Measurements from ENCODE around the gene NBEA. TPM values are rescaled to one million over a fixed set of nuclear protein-coding genes. Genes with fewer than 3 reads are reported as not detected.

The NBEA gene
- total RNA-seq, 1 donor from 2014 or later: 23.5 TPM

DNA sequence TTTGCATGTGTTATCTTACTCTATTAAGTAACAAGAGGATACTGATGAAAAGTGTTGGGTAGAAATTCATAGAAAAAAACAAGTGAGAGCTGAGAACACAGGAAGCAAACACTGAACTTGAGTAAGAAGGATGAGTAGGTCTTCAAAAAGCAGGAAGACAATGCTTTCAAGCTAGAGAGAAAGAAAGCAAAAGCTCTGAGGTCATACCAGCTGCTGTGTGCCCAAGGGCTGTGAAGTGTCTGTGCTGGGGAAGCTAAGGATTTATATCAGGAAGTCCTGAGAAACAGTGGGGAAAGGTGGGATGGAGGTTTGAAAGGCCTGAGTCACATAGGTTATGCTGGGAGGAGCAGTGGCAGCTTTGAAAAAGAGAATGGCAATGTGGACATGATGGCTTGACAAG lies 679.9 kb downstream of the NBEA start:
- no peaks in the 10 kb centered on the region for H3K27me3 ChIP-seq (ENCODE audit: control insufficient read depth in 3 of 3, insufficient read depth in 3 of 3, low read length in 3 of 3)
- H3K9me3 ChIP-seq (ENCODE audit: control insufficient read depth in 3 of 3, low read length in 3 of 3): no peaks in the 10 kb centered on the region
- H3K36me3 ChIP-seq (ENCODE audit: control insufficient read depth in 3 of 3, insufficient read depth in 3 of 3, low read length in 3 of 3): no peaks in the 10 kb centered on the region
- no peak overlapping the region for H3K9ac ChIP-seq (ENCODE audit: low read depth in 1 of 3, low read length in 3 of 3)
- no peak overlapping the region for H3K4me3 ChIP-seq (ENCODE audit: low read length in 3 of 3)
- no peaks in the 10 kb centered on the region for H3K4me1 ChIP-seq (ENCODE audit: control insufficient read depth in 3 of 3, insufficient read depth in 3 of 3, low read length in 3 of 3)
- no peak overlapping the region for H3K27ac ChIP-seq (ENCODE audit: low read depth, low read length)

DNA sequence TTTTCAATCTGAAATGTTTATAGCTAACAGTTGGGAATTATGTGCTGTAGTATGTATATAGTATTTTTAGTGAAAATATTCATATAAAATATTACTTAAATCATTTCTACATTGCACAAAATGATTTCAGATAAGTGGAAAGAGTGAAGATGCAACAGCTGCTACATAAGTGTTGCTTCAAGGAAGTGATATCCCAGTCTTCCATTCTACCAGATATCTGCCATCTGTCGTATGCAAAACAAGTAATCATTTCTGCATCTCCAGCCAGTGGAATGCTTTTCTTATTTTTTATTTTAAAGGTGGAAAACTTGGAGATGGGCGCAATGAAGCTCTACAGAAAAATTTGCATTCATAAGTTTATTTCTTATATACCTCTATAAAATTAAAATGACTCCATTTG lies 687.0 kb downstream of the NBEA start:
- Histone ChIP-seq H3K9ac (ENCODE audit: low read depth in 1 of 3, low read length in 3 of 3) (no peak overlapping the region), H3K27ac (ENCODE audit: low read depth, low read length) (no peak overlapping the region), H3K27me3 (ENCODE audit: control insufficient read depth in 3 of 3, insufficient read depth in 3 of 3, low read length in 3 of 3) (no peaks in the 10 kb centered on the region), H3K4me1 (ENCODE audit: control insufficient read depth in 3 of 3, insufficient read depth in 3 of 3, low read length in 3 of 3) (no peaks in the 10 kb centered on the region), H3K4me3 (ENCODE audit: low read length in 3 of 3) (no peak overlapping the region), H3K9me3 (ENCODE audit: control insufficient read depth in 3 of 3, low read length in 3 of 3) (no peaks in the 10 kb centered on the region), H3K36me3 (ENCODE audit: control insufficient read depth in 3 of 3, insufficient read depth in 3 of 3, low read length in 3 of 3) (no peaks in the 10 kb centered on the region)

DNA sequence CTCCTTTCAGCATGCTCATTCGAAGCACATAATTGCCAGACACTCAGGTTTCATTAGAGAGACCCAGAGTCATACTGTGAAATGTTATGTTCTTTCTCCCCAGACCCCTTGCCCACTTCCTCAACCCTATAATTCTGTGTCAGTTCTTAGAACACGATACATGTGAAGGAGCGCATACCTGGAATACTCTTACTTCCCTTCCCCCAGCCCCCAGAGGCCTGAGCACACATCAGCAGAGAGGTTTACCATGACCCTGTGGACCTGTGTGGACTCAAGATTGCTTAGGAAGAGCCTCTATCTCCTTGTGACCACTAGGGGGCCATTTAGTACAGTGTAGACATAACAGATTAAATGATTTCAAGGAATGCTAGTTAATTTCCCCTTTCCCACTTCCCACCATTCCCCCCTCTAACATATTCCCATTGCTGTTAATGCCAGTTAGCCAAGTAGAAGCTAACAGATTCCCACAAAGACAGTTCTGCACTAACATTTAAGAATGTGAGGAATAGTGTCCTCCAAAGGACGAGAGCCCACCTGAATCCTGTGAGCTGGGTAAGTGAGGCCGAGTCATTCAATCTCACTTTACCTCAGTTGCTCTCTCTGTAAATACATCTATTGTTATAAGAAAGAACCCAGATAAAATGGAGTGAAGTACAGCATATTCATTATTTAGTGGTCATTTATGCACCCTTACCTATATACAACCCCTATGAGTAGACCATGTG lies 688.6 kb downstream of the NBEA start:
- Histone ChIP-seq H3K9me3 (ENCODE audit: control insufficient read depth in 3 of 3, low read length in 3 of 3) (no peaks in the 10 kb centered on the region), H3K9ac (ENCODE audit: low read depth in 1 of 3, low read length in 3 of 3) (no peak overlapping the region), H3K27me3 (ENCODE audit: control insufficient read depth in 3 of 3, insufficient read depth in 3 of 3, low read length in 3 of 3) (no peaks in the 10 kb centered on the region), H3K27ac (ENCODE audit: low read depth, low read length) (no peak overlapping the region), H3K4me1 (ENCODE audit: control insufficient read depth in 3 of 3, insufficient read depth in 3 of 3, low read length in 3 of 3) (no peaks in the 10 kb centered on the region), H3K4me3 (ENCODE audit: low read length in 3 of 3) (no peak overlapping the region), H3K36me3 (ENCODE audit: control insufficient read depth in 3 of 3, insufficient read depth in 3 of 3, low read length in 3 of 3) (no peaks in the 10 kb centered on the region)

DNA sequence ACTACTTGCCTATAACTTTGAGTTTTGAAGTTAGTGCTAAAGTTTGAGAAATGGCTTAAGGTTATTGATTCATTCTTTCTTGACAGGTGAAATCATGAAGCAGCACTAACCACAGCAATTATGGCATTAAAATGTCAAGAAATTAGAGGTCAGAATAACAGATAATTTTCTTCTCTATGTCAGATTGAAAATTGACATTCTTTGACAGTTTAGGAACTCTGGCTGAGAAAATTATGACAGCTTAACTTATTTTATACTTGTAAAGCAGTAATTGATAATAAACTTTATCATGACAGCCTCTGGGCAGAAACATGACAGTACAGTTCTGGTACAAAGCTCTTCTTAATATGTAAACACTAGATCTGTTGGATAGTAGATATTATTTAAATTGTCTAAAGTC lies 689.6 kb downstream of the NBEA start:
- Histone ChIP-seq H3K9me3 (ENCODE audit: control insufficient read depth in 3 of 3, low read length in 3 of 3) (no peaks in the 10 kb centered on the region), H3K4me1 (ENCODE audit: control insufficient read depth in 3 of 3, insufficient read depth in 3 of 3, low read length in 3 of 3) (no peaks in the 10 kb centered on the region), H3K9ac (ENCODE audit: low read depth in 1 of 3, low read length in 3 of 3) (no peak overlapping the region), H3K27ac (ENCODE audit: low read depth, low read length) (no peak overlapping the region), H3K36me3 (ENCODE audit: control insufficient read depth in 3 of 3, insufficient read depth in 3 of 3, low read length in 3 of 3) (no peaks in the 10 kb centered on the region), H3K4me3 (ENCODE audit: low read length in 3 of 3) (no peak overlapping the region), H3K27me3 (ENCODE audit: control insufficient read depth in 3 of 3, insufficient read depth in 3 of 3, low read length in 3 of 3) (no peaks in the 10 kb centered on the region)

GRCh38 chr13:35643625-35644024 lies 701.6 kb downstream of the NBEA start:
- H3K27ac ChIP-seq (ENCODE audit: low read depth, low read length): no peak overlapping the region
- no peaks in the 10 kb centered on the region for H3K4me1 ChIP-seq (ENCODE audit: control insufficient read depth in 3 of 3, insufficient read depth in 3 of 3, low read length in 3 of 3)
- no peak overlapping the region for H3K9ac ChIP-seq (ENCODE audit: low read depth in 1 of 3, low read length in 3 of 3)
- no peaks in the 10 kb centered on the region for H3K36me3 ChIP-seq (ENCODE audit: control insufficient read depth in 3 of 3, insufficient read depth in 3 of 3, low read length in 3 of 3)
- no peak overlapping the region for H3K4me3 ChIP-seq (ENCODE audit: low read length in 3 of 3)
- no peaks in the 10 kb centered on the region for H3K27me3 ChIP-seq (ENCODE audit: control insufficient read depth in 3 of 3, insufficient read depth in 3 of 3, low read length in 3 of 3)
- H3K9me3 ChIP-seq (ENCODE audit: control insufficient read depth in 3 of 3, low read length in 3 of 3): no peaks in the 10 kb centered on the region

DNA sequence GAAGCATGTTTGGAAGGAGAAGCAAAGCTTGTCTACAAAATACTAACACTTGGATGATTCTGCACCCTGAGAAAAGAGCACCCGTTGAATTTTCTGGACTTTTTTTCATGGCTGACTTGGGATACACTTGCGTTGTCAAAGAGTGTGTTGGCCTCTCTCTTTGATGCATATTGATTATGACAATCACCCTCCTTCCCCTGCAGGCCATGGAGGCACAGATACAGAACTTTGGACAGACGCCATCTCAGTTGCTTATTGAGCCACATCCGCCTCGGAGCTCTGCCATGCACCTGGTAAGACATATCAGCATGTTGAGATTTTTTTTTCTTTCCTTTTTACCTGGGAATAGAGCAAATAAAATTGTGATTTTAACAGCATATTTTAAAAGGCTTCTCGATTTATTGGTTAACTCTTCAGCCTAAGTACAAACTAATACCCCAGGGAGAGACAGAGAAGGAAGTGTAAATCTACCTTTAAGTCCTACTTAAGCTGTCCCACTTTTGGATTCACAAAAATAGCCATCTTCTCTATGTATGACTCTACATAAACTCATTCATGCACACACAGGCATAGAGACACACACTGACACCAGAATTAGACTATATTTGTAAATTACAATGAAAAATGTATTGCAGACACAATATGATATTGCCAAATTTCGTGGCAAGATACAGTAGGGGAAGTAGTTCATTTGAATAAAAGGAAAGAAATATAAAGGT lies 704.1 kb downstream of the NBEA start:
- no peak overlapping the region for H3K9ac ChIP-seq (ENCODE audit: low read depth in 1 of 3, low read length in 3 of 3)
- H3K4me1 ChIP-seq (ENCODE audit: control insufficient read depth in 3 of 3, insufficient read depth in 3 of 3, low read length in 3 of 3): no peaks in the 10 kb centered on the region
- H3K27ac ChIP-seq (ENCODE audit: low read depth, low read length): no peak overlapping the region

GRCh38 chr13:35648201-35648600 lies 706.1 kb downstream of the NBEA start:
- Histone ChIP-seq H3K27ac (ENCODE audit: low read depth, low read length) (no peak overlapping the region), H3K36me3 (ENCODE audit: control insufficient read depth in 3 of 3, insufficient read depth in 3 of 3, low read length in 3 of 3) (peaks cover 0 to 3% (median 0%) of the 10 kb centered on the region in 3 donors), H3K9me3 (ENCODE audit: control insufficient read depth in 3 of 3, low read length in 3 of 3) (no peaks in the 10 kb centered on the region), H3K9ac (ENCODE audit: low read depth in 1 of 3, low read length in 3 of 3) (no peak overlapping the region), H3K4me1 (ENCODE audit: control insufficient read depth in 3 of 3, insufficient read depth in 3 of 3, low read length in 3 of 3) (no peaks in the 10 kb centered on the region), H3K27me3 (ENCODE audit: control insufficient read depth in 3 of 3, insufficient read depth in 3 of 3, low read length in 3 of 3) (no peaks in the 10 kb centered on the region), H3K4me3 (ENCODE audit: low read length in 3 of 3) (no peak overlapping the region)

More for the DNA sequence above, 704.1 kb downstream of the NBEA start:
- H3K36me3 ChIP-seq (ENCODE audit: control insufficient read depth in 3 of 3, insufficient read depth in 3 of 3, low read length in 3 of 3): peaks cover 0 to 3% (median 0%) of the 10 kb centered on the region in 3 donors
- no peaks in the 10 kb centered on the region for H3K9me3 ChIP-seq (ENCODE audit: control insufficient read depth in 3 of 3, low read length in 3 of 3)
- no peak overlapping the region for H3K4me3 ChIP-seq (ENCODE audit: low read length in 3 of 3)
- no peaks in the 10 kb centered on the region for H3K27me3 ChIP-seq (ENCODE audit: control insufficient read depth in 3 of 3, insufficient read depth in 3 of 3, low read length in 3 of 3)

DNA sequence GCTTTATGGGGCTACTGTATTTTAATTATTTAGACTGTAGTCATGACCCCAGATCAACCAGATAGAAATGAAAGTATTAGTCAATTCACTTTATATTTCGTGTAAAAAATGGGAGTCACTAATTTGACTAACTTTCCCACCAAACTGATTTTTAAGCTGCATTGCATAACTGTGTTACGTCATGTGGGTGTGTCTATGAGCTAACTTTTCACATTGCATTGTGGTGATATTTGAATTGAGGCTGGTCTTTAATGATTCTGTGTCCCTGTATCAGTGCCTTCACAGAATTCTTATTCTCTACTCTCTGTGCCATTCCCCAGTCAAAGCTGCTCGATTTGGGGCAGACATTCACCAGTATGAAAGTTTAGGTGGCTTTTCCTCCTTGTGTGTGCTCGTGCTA lies 707.1 kb downstream of the NBEA start:
- Histone ChIP-seq H3K9ac (ENCODE audit: low read depth in 1 of 3, low read length in 3 of 3) (no peak overlapping the region), H3K9me3 (ENCODE audit: control insufficient read depth in 3 of 3, low read length in 3 of 3) (no peaks in the 10 kb centered on the region), H3K4me3 (ENCODE audit: low read length in 3 of 3) (no peak overlapping the region), H3K27me3 (ENCODE audit: control insufficient read depth in 3 of 3, insufficient read depth in 3 of 3, low read length in 3 of 3) (no peaks in the 10 kb centered on the region), H3K4me1 (ENCODE audit: control insufficient read depth in 3 of 3, insufficient read depth in 3 of 3, low read length in 3 of 3) (no peaks in the 10 kb centered on the region), H3K36me3 (ENCODE audit: control insufficient read depth in 3 of 3, insufficient read depth in 3 of 3, low read length in 3 of 3) (peaks cover 0 to 3% (median 0%) of the 10 kb centered on the region in 3 donors), H3K27ac (ENCODE audit: low read depth, low read length) (no peak overlapping the region)

GRCh38 chr13:35659796-35660195 lies 717.7 kb downstream of the NBEA start:
- Histone ChIP-seq H3K4me3 (ENCODE audit: low read length in 3 of 3) (no peak overlapping the region), H3K27me3 (ENCODE audit: control insufficient read depth in 3 of 3, insufficient read depth in 3 of 3, low read length in 3 of 3) (no peaks in the 10 kb centered on the region), H3K4me1 (ENCODE audit: control insufficient read depth in 3 of 3, insufficient read depth in 3 of 3, low read length in 3 of 3) (no peaks in the 10 kb centered on the region), H3K9ac (ENCODE audit: low read depth in 1 of 3, low read length in 3 of 3) (no peak overlapping the region), H3K27ac (ENCODE audit: low read depth, low read length) (no peak overlapping the region), H3K36me3 (ENCODE audit: control insufficient read depth in 3 of 3, insufficient read depth in 3 of 3, low read length in 3 of 3) (no peaks in the 10 kb centered on the region), H3K9me3 (ENCODE audit: control insufficient read depth in 3 of 3, low read length in 3 of 3) (no peaks in the 10 kb centered on the region)

GRCh38 chr13:35664747-35665146 lies 722.7 kb downstream of the NBEA start:
- Histone ChIP-seq H3K4me3 (ENCODE audit: low read length in 3 of 3) (no peak overlapping the region), H3K27ac (ENCODE audit: low read depth, low read length) (no peak overlapping the region), H3K36me3 (ENCODE audit: control insufficient read depth in 3 of 3, insufficient read depth in 3 of 3, low read length in 3 of 3) (peaks cover 0 to 3% (median 0%) of the 10 kb centered on the region in 3 donors), H3K9ac (ENCODE audit: low read depth in 1 of 3, low read length in 3 of 3) (no peak overlapping the region), H3K27me3 (ENCODE audit: control insufficient read depth in 3 of 3, insufficient read depth in 3 of 3, low read length in 3 of 3) (no peaks in the 10 kb centered on the region), H3K9me3 (ENCODE audit: control insufficient read depth in 3 of 3, low read length in 3 of 3) (no peaks in the 10 kb centered on the region), H3K4me1 (ENCODE audit: control insufficient read depth in 3 of 3, insufficient read depth in 3 of 3, low read length in 3 of 3) (no peaks in the 10 kb centered on the region)

Data from skeletal muscle tissue (tissue), 4 donors.